ENCODE data around the gene FAM168A. TPM values are rescaled to one million over a fixed set of nuclear protein-coding genes. Genes with fewer than 3 reads are reported as not detected.

FAM168A gene
- total and polyA plus RNA-seq, 9 of the 15 experiments (the other 6 are each of a cell fraction or from before 2014, with no cell fraction given), result 0.44 to 7.2 (median 2.9) TPM

- no peak overlapping the region for H3K9ac ChIP-seq (ENCODE audit: insufficient read depth in 1 of 2, low read depth in 2 of 2, low read length in 2 of 2)
- ChIA-PET POLR2A (interaction anchor here (0.8 kb wide), 1 partner anchor 237 kb away, joined by 4 read pairs; no protein-coding TSS in a partner anchor), CTCF (ENCODE audit: low intra/inter-chr PET ratio) (no interaction called here)
- H3K27ac ChIP-seq (ENCODE audit: extremely low read depth, low read depth, low read length), result no peak overlapping the region
- FAIRE-seq, result no peak
- no peak overlapping the region for H3K4me2 ChIP-seq (ENCODE audit: insufficient read depth, low read length)
- H4K20me1 ChIP-seq (replicated peaks; ENCODE audit: control insufficient read depth, insufficient read depth, low read length), result peaks cover 4% of the 10 kb centered on the region; the same call in 1 of the 2 replicates
- in situ Hi-C loops (cut with MboI), result no loop called here
- WGBS (ENCODE audit: insufficient coverage, low coverage, missing lambda C conversion rate), result 0% methylated on average over 1 of the region's 1 CpG
- H3K36me3 ChIP-seq (ENCODE audit: control insufficient read depth, insufficient read depth, low read length), result no peaks in the 10 kb centered on the region
- no peaks in the 10 kb centered on the region for H3K9me1 ChIP-seq (ENCODE audit: control insufficient read depth, insufficient read depth, low read length)
- TF ChIP-seq, protein P1, sequence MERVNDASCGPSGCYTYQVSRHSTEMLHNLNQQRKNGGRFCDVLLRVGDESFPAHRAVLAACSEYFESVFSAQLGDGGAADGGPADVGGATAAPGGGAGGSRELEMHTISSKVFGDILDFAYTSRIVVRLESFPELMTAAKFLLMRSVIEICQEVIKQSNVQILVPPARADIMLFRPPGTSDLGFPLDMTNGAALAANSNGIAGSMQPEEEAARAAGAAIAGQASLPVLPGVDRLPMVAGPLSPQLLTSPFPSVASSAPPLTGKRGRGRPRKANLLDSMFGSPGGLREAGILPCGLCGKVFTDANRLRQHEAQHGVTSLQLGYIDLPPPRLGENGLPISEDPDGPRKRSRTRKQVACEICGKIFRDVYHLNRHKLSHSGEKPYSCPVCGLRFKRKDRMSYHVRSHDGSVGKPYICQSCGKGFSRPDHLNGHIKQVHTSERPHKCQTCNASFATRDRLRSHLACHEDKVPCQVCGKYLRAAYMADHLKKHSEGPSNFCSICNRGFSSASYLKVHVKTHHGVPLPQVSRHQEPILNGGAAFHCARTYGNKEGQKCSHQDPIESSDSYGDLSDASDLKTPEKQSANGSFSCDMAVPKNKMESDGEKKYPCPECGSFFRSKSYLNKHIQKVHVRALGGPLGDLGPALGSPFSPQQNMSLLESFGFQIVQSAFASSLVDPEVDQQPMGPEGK (CRISPR knock-in tag; IDR thresholded peaks at IDR 0.05; ENCODE audit: borderline replicate concordance), result no peak
- TF ChIP-seq E2F3 (CRISPR knock-in tag; IDR thresholded peaks at IDR 0.05) (no peak), KDM4B (IDR thresholded peaks at IDR 0.05; ENCODE audit: borderline replicate concordance in 2 of 2, low read depth in 1 of 2) (no peak), ZNF232 (CRISPR knock-in tag; IDR thresholded peaks at IDR 0.05) (no peak), PHF20 (IDR thresholded peaks at IDR 0.05; ENCODE audit: partially characterized antibody) (no peak), KLF13 (tag; IDR thresholded peaks at IDR 0.05; ENCODE audit: borderline replicate concordance, low read depth) (no peak), HOXB6 (CRISPR knock-in tag; IDR thresholded peaks at IDR 0.05; ENCODE audit: borderline replicate concordance) (no peak), CC2D1A (IDR thresholded peaks at IDR 0.05) (no peak), MTF1 (CRISPR knock-in tag; IDR thresholded peaks at IDR 0.05; ENCODE audit: borderline replicate concordance) (no peak), KHSRP (IDR thresholded peaks at IDR 0.05) (no peak)
- TF ChIP-seq, protein P2, sequence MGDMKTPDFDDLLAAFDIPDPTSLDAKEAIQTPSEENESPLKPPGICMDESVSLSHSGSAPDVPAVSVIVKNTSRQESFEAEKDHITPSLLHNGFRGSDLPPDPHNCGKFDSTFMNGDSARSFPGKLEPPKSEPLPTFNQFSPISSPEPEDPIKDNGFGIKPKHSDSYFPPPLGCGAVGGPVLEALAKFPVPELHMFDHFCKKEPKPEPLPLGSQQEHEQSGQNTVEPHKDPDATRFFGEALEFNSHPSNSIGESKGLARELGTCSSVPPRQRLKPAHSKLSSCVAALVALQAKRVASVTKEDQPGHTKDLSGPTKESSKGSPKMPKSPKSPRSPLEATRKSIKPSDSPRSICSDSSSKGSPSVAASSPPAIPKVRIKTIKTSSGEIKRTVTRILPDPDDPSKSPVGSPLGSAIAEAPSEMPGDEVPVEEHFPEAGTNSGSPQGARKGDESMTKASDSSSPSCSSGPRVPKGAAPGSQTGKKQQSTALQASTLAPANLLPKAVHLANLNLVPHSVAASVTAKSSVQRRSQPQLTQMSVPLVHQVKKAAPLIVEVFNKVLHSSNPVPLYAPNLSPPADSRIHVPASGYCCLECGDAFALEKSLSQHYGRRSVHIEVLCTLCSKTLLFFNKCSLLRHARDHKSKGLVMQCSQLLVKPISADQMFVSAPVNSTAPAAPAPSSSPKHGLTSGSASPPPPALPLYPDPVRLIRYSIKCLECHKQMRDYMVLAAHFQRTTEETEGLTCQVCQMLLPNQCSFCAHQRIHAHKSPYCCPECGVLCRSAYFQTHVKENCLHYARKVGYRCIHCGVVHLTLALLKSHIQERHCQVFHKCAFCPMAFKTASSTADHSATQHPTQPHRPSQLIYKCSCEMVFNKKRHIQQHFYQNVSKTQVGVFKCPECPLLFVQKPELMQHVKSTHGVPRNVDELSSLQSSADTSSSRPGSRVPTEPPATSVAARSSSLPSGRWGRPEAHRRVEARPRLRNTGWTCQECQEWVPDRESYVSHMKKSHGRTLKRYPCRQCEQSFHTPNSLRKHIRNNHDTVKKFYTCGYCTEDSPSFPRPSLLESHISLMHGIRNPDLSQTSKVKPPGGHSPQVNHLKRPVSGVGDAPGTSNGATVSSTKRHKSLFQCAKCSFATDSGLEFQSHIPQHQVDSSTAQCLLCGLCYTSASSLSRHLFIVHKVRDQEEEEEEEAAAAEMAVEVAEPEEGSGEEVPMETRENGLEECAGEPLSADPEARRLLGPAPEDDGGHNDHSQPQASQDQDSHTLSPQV (IDR thresholded peaks at IDR 0.05), result no peak
- H3K79me2 ChIP-seq (ENCODE audit: control insufficient read depth, insufficient read depth, low read length), result no peaks in the 10 kb centered on the region
- intact Hi-C loops (cut with micrococcal nuclease), result no loop called here
- ATAC-seq, result no peak
- peaks cover 2 to 5% of the 10 kb centered on the region in 2 experiments; a peak in 4 of 5 replicates for H3K27me3 ChIP-seq (ENCODE audit: control insufficient read depth in 2 of 2, insufficient read depth in 2 of 2, low read length in 2 of 2)
- no peak for DNase-seq (ENCODE audit: extremely low read depth in 1 of 4, low spot score in 3 of 4)
- no peaks in the 10 kb centered on the region; the same call in 1 of the 2 replicates for H3K9me3 ChIP-seq (replicated peaks; ENCODE audit: control insufficient read depth, insufficient read depth, low read depth, low read length)
- no peak overlapping the region for H2AFZ ChIP-seq (ENCODE audit: low read depth, low read length)
- no TSS peak for BruUV-seq (replicated peaks)
- no peak overlapping the region for H3K4me3 ChIP-seq
- no peaks in the 10 kb centered on the region for H3K4me1 ChIP-seq (replicated peaks in 1 of 2; ENCODE audit: control insufficient read depth in 2 of 2, insufficient read depth in 2 of 2, low read length in 2 of 2)
These were observed 103.8 kb downstream of the FAM168A start for GRCh38 chr11:73493956-73494598.
